HEK293 (cell line): Measurements from ENCODE around the gene AVEN.
A peak's percentile ranks its signal among the peaks of the same experiment; 100 is the strongest.

Source experiments
- CTCF ChIA-PET: fragments of 350-600 bp; formaldehyde crosslinking; extraction: SDS; loops from one replicate; lab custom pipeline; 2021; ENCODE audit warnings: antibody characterized with exemption; lab: Yijun Ruan, JAX
- POLR2A ChIA-PET: fragments of 300-600 bp; formaldehyde crosslinking; extraction: SDS; loops from one replicate; lab custom pipeline; 2020; ENCODE audit warnings: antibody characterized with exemption, inconsistent platforms; lab: Yijun Ruan, JAX
- H3K27ac ChIP-seq: fragments of 200-500 bp; sonication (Bioruptor generic); 2 replicates; pipeline ENCODE4 v1.5.1; 2014; ENCODE audit warnings: low read depth, low read length, control low read depth, inconsistent platforms; ENCODE audit errors: extremely low read depth
- H3K36me3 ChIP-seq, 2 experiments: fragments of 200-500 bp in 1 of 2; sonication (Bioruptor generic) in 1 of 2; 1 replicate in 1 of 2; 2 replicates in 1 of 2; pipeline ENCODE4 v1.5.1; 2014 to 2017; ENCODE audit warnings: inconsistent platforms in 2 of 2, low read length in 2 of 2; ENCODE audit not compliant: control insufficient read depth in 2 of 2, insufficient read depth in 1 of 2
- H3K4me1 ChIP-seq: fragments of 200-500 bp; sonication (Bioruptor generic); 2 replicates; pipeline ENCODE4 v1.5.1; 2014; ENCODE audit warnings: mild to moderate bottlenecking, low read length, inconsistent platforms; ENCODE audit not compliant: control insufficient read depth, insufficient read depth
- H3K4me3 ChIP-seq: 2 replicates; pipeline ENCODE4 v1.5.1; 2011; ENCODE audit warnings: low read depth, mild to moderate bottlenecking, control low read depth, low read length, moderate library complexity
- H3K9me3 ChIP-seq: fragments of 200-500 bp; sonication (Bioruptor generic); 2 replicates; pipeline ENCODE4 v1.5.1; 2014; ENCODE audit warnings: low read depth, low read length, inconsistent platforms; ENCODE audit not compliant: control insufficient read depth, insufficient read depth
- BCL11A ChIP-seq: fragments of 450-650 bp; formaldehyde crosslinking; IDR thresholded peaks from 2 replicates; pipeline ENCODE4 v1.5.1; 2016; ENCODE audit warnings: low read depth, missing biosample characterization, missing genetic modification characterization
- GLI2 ChIP-seq: fragments of 450-650 bp; formaldehyde crosslinking; IDR thresholded peaks from 2 replicates; pipeline ENCODE4; 2017; ENCODE audit warnings: missing biosample characterization, missing genetic modification characterization, low read depth, borderline replicate concordance
- MZF1 ChIP-seq: fragments of 450-650 bp; formaldehyde crosslinking; IDR thresholded peaks from 2 replicates; pipeline ENCODE4 v1.5.1; 2017; ENCODE audit warnings: missing biosample characterization, missing genetic modification characterization, borderline replicate concordance
- OSR2 ChIP-seq: fragments of 450-650 bp; formaldehyde crosslinking; IDR thresholded peaks from 2 replicates; pipeline ENCODE4 v1.5.1; 2016; ENCODE audit warnings: missing biosample characterization, missing genetic modification characterization
- SCRT1 ChIP-seq: fragments of 450-650 bp; formaldehyde crosslinking; IDR thresholded peaks from 2 replicates; pipeline ENCODE4 v1.5.1; 2016; ENCODE audit warnings: missing biosample characterization, missing genetic modification characterization, borderline replicate concordance
- YY1 ChIP-seq: fragments of 450-650 bp; formaldehyde crosslinking; IDR thresholded peaks from 2 replicates; pipeline ENCODE4 v1.5.1; 2018; ENCODE audit warnings: missing biosample characterization, missing genetic modification characterization
- ZBTB17 ChIP-seq: fragments of 450-650 bp; formaldehyde crosslinking; IDR thresholded peaks from 2 replicates; pipeline ENCODE4 v1.5.1; 2016; ENCODE audit warnings: missing biosample characterization, missing genetic modification characterization
- ZFP3 ChIP-seq: fragments of 450-650 bp; formaldehyde crosslinking; IDR thresholded peaks from 2 replicates; pipeline ENCODE4 v1.5.1; 2016; ENCODE audit warnings: low read depth, missing biosample characterization, missing genetic modification characterization
- ZNF350 ChIP-seq: fragments of 450-650 bp; formaldehyde crosslinking; IDR thresholded peaks from 2 replicates; pipeline ENCODE4 v1.5.0; 2017; ENCODE audit warnings: missing biosample characterization, mild to moderate bottlenecking, missing genetic modification characterization
- ZNF548 ChIP-seq: fragments of 450-650 bp; formaldehyde crosslinking; IDR thresholded peaks from 2 replicates; pipeline ENCODE4 v1.5.1; 2016; ENCODE audit warnings: missing biosample characterization, missing genetic modification characterization
- ZNF571 ChIP-seq: fragments of 450-650 bp; formaldehyde crosslinking; IDR thresholded peaks from 2 replicates; pipeline ENCODE4 v1.5.0; 2017; ENCODE audit warnings: missing biosample characterization, missing genetic modification characterization
- ZNF596 ChIP-seq: fragments of 450-650 bp; IDR thresholded peaks from 2 replicates; pipeline ENCODE4 v1.5.0; 2018; ENCODE audit warnings: missing biosample characterization, mild to moderate bottlenecking, missing genetic modification characterization, moderate library complexity
- ZNF624 ChIP-seq: fragments of 450-650 bp; formaldehyde crosslinking; IDR thresholded peaks from 2 replicates; pipeline ENCODE4 v1.5.1; 2017; ENCODE audit warnings: missing biosample characterization, missing genetic modification characterization
- TF ChIP-seq, protein P1 (sequence below): fragments of 450-650 bp; formaldehyde crosslinking; conservative IDR thresholded peaks from 2 replicates; pipeline ENCODE4 v1.5.1; 2016; ENCODE audit warnings: low read depth, missing biosample characterization, missing genetic modification characterization
- TF ChIP-seq, protein P2 (sequence below): fragments of 450-650 bp; formaldehyde crosslinking; IDR thresholded peaks from 2 replicates; pipeline ENCODE4 v1.5.1; 2016; ENCODE audit warnings: missing biosample characterization, missing genetic modification characterization
- TF ChIP-seq, protein P3 (sequence below): fragments of 450-650 bp; formaldehyde crosslinking; IDR thresholded peaks from 2 replicates; pipeline ENCODE4 v1.5.1; 2017; ENCODE audit warnings: missing biosample characterization, missing genetic modification characterization
- TF ChIP-seq, protein P4 (sequence below): fragments of 450-650 bp; formaldehyde crosslinking; IDR thresholded peaks from 2 replicates; pipeline ENCODE4 v1.5.1; 2016; ENCODE audit warnings: missing biosample characterization, missing genetic modification characterization
- TF ChIP-seq, protein P5 (sequence below): fragments of 450-650 bp; formaldehyde crosslinking; IDR thresholded peaks from 2 replicates; pipeline ENCODE4 v1.5.1; 2016; ENCODE audit warnings: missing biosample characterization, missing genetic modification characterization
- TF ChIP-seq, protein P6 (sequence below): fragments of 450-650 bp; formaldehyde crosslinking; IDR thresholded peaks from 2 replicates; pipeline ENCODE4 v1.5.1; 2016; ENCODE audit warnings: missing biosample characterization, missing genetic modification characterization

The AVEN gene

DNA sequence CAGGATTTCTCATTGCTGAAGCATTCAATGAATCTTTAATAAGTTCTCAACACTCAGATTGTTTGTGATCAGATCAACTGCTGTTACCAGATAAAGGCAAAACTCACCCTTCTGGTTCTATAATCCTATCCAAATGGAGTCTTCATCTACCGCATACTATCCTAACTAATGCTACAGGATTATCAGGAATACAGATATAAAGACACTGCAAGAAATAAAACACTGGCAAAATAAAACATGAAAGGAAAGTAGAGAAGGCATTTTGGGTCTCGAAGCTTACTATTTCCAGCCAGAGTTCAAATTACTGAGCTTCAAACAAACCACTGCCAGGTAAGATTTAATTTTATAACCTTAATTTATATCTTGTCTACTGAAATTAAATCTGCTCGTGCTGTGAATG lies 70.2 kb downstream of the AVEN start (continued):
- TF ChIP-seq, protein P1, sequence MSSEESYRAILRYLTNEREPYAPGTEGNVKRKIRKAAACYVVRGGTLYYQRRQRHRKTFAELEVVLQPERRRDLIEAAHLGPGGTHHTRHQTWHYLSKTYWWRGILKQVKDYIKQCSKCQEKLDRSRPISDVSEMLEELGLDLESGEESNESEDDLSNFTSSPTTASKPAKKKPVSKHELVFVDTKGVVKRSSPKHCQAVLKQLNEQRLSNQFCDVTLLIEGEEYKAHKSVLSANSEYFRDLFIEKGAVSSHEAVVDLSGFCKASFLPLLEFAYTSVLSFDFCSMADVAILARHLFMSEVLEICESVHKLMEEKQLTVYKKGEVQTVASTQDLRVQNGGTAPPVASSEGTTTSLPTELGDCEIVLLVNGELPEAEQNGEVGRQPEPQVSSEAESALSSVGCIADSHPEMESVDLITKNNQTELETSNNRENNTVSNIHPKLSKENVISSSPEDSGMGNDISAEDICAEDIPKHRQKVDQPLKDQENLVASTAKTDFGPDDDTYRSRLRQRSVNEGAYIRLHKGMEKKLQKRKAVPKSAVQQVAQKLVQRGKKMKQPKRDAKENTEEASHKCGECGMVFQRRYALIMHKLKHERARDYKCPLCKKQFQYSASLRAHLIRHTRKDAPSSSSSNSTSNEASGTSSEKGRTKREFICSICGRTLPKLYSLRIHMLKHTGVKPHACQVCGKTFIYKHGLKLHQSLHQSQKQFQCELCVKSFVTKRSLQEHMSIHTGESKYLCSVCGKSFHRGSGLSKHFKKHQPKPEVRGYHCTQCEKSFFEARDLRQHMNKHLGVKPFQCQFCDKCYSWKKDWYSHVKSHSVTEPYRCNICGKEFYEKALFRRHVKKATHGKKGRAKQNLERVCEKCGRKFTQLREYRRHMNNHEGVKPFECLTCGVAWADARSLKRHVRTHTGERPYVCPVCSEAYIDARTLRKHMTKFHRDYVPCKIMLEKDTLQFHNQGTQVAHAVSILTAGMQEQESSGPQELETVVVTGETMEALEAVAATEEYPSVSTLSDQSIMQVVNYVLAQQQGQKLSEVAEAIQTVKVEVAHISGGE (tag by site-specific recombination), result no peak
- no peak for TF ChIP-seq YY1 (tag by site-specific recombination)

DNA sequence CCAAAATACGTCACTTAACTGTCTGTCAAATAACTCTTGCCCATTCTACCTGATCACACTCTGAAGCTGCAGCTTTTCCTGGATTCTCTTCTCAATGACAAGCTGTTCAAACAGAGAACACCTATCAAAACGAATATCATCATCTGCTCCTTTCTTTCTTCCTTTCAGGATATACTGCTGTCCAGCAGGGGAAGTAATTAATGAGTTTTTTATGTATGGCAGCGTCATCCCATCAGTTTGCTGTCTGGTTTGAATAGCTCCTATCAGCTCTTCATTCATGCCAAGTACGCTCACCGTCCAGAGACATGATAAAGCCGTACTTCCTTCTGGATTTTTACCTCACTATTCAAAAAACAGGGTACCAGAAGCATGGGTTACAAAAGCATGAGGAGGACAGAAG lies 70.8 kb downstream of the AVEN start, which contains the start of gene CHRM5:
Gene CHRM5, plus strand, starts transcription at position 274 of the 400 bp plus-strand sequence. CDS start 94,221 bp downstream, outside the sequence.
- Histone ChIP-seq H3K4me1 (no peaks in the 10 kb centered on the region), H3K4me3 (no peak within 1 kb of the TSS), H3K9me3 (no peaks in the 10 kb centered on the region), H3K36me3 (no peaks in the 10 kb centered on the region), H3K27ac (no peak within 1 kb of the TSS)
- TF ChIP-seq, protein P2, sequence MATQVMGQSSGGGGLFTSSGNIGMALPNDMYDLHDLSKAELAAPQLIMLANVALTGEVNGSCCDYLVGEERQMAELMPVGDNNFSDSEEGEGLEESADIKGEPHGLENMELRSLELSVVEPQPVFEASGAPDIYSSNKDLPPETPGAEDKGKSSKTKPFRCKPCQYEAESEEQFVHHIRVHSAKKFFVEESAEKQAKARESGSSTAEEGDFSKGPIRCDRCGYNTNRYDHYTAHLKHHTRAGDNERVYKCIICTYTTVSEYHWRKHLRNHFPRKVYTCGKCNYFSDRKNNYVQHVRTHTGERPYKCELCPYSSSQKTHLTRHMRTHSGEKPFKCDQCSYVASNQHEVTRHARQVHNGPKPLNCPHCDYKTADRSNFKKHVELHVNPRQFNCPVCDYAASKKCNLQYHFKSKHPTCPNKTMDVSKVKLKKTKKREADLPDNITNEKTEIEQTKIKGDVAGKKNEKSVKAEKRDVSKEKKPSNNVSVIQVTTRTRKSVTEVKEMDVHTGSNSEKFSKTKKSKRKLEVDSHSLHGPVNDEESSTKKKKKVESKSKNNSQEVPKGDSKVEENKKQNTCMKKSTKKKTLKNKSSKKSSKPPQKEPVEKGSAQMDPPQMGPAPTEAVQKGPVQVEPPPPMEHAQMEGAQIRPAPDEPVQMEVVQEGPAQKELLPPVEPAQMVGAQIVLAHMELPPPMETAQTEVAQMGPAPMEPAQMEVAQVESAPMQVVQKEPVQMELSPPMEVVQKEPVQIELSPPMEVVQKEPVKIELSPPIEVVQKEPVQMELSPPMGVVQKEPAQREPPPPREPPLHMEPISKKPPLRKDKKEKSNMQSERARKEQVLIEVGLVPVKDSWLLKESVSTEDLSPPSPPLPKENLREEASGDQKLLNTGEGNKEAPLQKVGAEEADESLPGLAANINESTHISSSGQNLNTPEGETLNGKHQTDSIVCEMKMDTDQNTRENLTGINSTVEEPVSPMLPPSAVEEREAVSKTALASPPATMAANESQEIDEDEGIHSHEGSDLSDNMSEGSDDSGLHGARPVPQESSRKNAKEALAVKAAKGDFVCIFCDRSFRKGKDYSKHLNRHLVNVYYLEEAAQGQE (tag by site-specific recombination), result peak; percentile 47; the same call in 1 of the 2 replicates
- TF ChIP-seq, protein P3, sequence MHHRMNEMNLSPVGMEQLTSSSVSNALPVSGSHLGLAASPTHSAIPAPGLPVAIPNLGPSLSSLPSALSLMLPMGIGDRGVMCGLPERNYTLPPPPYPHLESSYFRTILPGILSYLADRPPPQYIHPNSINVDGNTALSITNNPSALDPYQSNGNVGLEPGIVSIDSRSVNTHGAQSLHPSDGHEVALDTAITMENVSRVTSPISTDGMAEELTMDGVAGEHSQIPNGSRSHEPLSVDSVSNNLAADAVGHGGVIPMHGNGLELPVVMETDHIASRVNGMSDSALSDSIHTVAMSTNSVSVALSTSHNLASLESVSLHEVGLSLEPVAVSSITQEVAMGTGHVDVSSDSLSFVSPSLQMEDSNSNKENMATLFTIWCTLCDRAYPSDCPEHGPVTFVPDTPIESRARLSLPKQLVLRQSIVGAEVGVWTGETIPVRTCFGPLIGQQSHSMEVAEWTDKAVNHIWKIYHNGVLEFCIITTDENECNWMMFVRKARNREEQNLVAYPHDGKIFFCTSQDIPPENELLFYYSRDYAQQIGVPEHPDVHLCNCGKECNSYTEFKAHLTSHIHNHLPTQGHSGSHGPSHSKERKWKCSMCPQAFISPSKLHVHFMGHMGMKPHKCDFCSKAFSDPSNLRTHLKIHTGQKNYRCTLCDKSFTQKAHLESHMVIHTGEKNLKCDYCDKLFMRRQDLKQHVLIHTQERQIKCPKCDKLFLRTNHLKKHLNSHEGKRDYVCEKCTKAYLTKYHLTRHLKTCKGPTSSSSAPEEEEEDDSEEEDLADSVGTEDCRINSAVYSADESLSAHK (tag by site-specific recombination), result no peak
- TF ChIP-seq ZBTB17 (tag by site-specific recombination), result peak; percentile 57; the same call in 1 of the 2 replicates
- ChIA-PET CTCF (interaction anchor here (1.3 to 3.1 kb wide), 3 partner anchors 26 to 233 kb away, joined by 3 to 9 read pairs (median 6); no protein-coding TSS in a partner anchor), POLR2A (no interaction called here)

DNA sequence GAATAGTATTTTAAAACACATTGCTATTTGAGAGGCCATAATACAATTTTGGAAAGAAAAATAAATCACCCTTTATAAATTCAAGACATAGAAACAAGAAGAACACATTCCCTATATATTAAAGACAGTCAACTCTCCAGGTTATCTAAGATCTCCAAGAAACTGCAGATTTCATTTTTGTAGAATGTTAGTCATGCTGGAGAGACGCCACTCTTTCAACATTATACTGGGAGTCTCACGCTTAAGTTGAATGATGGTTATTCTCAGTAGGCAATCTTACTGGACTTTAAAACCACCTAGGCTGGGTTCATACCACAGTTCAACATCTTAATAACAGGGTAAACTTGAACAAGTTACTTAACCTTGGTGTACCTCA lies 74.4 kb downstream of the AVEN start:
- CTCF ChIA-PET, result interaction anchor here (1.0 to 1.5 kb wide), 6 partner anchors 9 to 674 kb away, joined by 3 to 7 read pairs (median 4); no protein-coding TSS in a partner anchor
- Histone ChIP-seq H3K36me3 (no peaks in the 10 kb centered on the region), H3K27ac (no peak overlapping the region), H3K4me1 (no peaks in the 10 kb centered on the region), H3K9me3 (no peaks in the 10 kb centered on the region), H3K4me3 (no peak overlapping the region)
- POLR2A ChIA-PET, result no interaction called here
- TF ChIP-seq ZNF596 (tag by site-specific recombination) (no peak), SCRT1 (no peak), ZNF571 (tag by site-specific recombination) (no peak), ZNF624 (tag by site-specific recombination) (no peak), BCL11A (tag by site-specific recombination) (no peak), ZNF548 (tag by site-specific recombination) (no peak), ZNF350 (tag by site-specific recombination) (no peak), ZFP3 (tag by site-specific recombination) (no peak), GLI2 (no peak), MZF1 (tag by site-specific recombination) (no peak), OSR2 (tag by site-specific recombination) (no peak)
- TF ChIP-seq, protein P4, sequence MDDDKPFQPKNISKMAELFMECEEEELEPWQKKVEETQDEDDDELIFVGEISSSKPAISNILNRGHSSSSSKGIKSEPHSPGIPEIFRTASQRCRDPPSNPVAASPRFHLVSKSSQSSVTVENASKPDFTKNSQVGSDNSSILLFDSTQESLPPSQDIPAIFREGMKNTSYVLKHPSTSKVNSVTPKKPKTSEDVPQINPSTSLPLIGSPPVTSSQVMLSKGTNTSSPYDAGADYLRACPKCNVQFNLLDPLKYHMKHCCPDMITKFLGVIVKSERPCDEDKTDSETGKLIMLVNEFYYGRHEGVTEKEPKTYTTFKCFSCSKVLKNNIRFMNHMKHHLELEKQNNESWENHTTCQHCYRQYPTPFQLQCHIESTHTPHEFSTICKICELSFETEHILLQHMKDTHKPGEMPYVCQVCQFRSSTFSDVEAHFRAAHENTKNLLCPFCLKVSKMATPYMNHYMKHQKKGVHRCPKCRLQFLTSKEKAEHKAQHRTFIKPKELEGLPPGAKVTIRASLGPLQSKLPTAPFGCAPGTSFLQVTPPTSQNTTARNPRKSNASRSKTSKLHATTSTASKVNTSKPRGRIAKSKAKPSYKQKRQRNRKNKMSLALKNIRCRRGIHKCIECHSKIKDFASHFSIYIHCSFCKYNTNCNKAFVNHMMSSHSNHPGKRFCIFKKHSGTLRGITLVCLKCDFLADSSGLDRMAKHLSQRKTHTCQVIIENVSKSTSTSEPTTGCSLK (tag by site-specific recombination), result no peak
- TF ChIP-seq, protein P5, sequence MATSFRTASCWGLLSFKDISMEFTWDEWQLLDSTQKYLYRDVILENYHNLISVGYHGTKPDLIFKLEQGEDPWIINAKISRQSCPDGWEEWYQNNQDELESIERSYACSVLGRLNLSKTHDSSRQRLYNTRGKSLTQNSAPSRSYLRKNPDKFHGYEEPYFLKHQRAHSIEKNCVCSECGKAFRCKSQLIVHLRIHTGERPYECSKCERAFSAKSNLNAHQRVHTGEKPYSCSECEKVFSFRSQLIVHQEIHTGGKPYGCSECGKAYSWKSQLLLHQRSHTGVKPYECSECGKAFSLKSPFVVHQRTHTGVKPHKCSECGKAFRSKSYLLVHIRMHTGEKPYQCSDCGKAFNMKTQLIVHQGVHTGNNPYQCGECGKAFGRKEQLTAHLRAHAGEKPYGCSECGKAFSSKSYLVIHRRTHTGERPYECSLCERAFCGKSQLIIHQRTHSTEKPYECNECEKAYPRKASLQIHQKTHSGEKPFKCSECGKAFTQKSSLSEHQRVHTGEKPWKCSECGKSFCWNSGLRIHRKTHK (tag by site-specific recombination), result no peak
- TF ChIP-seq, protein P6, sequence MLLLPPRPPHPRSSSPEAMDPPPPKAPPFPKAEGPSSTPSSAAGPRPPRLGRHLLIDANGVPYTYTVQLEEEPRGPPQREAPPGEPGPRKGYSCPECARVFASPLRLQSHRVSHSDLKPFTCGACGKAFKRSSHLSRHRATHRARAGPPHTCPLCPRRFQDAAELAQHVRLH (tag by site-specific recombination), result no peak
